IgD-negative memory B cell (primary cell): ENCODE measurements around the gene STK32C. TPM values are rescaled to one million over a fixed set of nuclear protein-coding genes. Genes with fewer than 3 reads are reported as not detected.

Experiments used
- H3K27ac Mint-ChIP-seq, 3 donors: one replicate each; pipeline ENCODE4 v1.8.0; 2020 to 2022; ENCODE audit warnings: mild to moderate bottlenecking in 3 of 3, mixed read lengths in 3 of 3, moderate library complexity in 1 of 3
- H3K27me3 Mint-ChIP-seq: one replicate; pipeline ENCODE4 v1.8.0; 2021; ENCODE audit warnings: mixed read lengths
- H3K36me3 Mint-ChIP-seq: one replicate; pipeline ENCODE4 v1.8.0; 2020; ENCODE audit warnings: mild to moderate bottlenecking, mixed read lengths
- H3K4me1 Mint-ChIP-seq, 3 donors: one replicate each; pipeline ENCODE4 v1.8.0; 2020 to 2022; ENCODE audit warnings: mixed read lengths in 3 of 3, mild to moderate bottlenecking in 1 of 3
- H3K4me3 Mint-ChIP-seq, 4 donors: one replicate each; pipeline ENCODE4 v1.8.0; 2020 to 2022; ENCODE audit warnings: mild to moderate bottlenecking in 4 of 4, mixed read lengths in 4 of 4, moderate library complexity in 3 of 4
- H3K9me3 Mint-ChIP-seq, 3 donors: one replicate each; pipeline ENCODE4 v1.8.0; 2020 to 2021; ENCODE audit warnings: mixed read lengths in 3 of 3, mild to moderate bottlenecking in 1 of 3
- polyA plus RNA-seq: library from polyadenylated mRNA; unstranded; fragments of 300-500 nt; fragmentation: Illumina TruSeq; gene quantifications from one replicate; pipeline ENCODE4 v1.2.3, GENCODE V29; 2021

The STK32C gene
- polyA plus RNA-seq, 1 donor from 2014 or later, result 4.0 TPM

DNA sequence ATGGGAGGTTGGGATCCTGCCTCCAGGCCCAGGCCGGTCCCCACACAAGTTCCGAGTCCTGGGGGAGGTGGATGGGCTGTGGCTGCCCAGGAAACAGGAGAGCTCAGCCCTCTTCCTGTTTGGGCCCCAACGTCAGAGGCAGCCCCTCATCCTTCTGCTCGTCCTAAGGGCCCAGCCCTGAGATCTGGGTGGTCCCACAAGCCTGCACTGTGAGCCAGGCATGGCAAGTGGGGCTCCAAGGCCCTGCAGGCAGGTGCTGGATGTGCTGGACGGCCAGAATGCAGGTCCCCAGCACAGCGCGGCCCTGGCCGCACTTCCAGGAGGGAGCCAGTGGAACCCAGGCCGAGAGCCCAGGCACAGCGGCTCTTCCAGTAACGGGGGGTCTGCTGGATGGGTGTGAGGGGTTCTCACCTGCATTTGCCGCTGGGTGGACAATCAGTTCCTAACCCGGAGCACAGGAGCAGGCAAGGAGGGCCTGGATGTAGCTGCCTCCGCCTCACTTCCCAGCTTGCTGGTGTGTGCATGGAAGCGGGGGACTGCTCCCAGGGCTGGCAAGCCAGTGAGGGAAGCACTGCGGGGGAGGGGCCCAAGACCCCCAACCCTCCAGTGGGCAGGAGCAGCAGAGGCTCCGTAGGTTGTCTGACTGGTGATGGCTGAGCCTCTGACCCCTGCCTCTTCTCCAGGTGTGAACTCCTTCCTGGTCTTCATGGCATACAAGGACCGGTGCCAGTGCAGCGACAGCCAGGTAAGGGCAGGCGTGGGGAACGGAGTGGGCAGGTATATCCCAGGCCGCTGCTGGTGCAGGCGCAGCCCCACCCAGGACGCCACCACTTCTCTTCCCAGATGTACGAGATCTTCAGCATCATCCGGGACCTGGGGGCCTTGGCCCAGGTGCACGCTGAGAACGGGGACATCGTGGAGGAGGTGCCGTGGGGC is 111.3 kb downstream of the STK32C start:
- peaks cover 4% of the 10 kb centered on the region for H3K27me3 Mint-ChIP-seq
- no peaks in the 10 kb centered on the region for H3K4me1 Mint-ChIP-seq
- no peaks in the 10 kb centered on the region for H3K36me3 Mint-ChIP-seq
- no peak overlapping the region for H3K27ac Mint-ChIP-seq
- H3K4me3 Mint-ChIP-seq, result no peak overlapping the region
- H3K9me3 Mint-ChIP-seq, result no peaks in the 10 kb centered on the region

DNA sequence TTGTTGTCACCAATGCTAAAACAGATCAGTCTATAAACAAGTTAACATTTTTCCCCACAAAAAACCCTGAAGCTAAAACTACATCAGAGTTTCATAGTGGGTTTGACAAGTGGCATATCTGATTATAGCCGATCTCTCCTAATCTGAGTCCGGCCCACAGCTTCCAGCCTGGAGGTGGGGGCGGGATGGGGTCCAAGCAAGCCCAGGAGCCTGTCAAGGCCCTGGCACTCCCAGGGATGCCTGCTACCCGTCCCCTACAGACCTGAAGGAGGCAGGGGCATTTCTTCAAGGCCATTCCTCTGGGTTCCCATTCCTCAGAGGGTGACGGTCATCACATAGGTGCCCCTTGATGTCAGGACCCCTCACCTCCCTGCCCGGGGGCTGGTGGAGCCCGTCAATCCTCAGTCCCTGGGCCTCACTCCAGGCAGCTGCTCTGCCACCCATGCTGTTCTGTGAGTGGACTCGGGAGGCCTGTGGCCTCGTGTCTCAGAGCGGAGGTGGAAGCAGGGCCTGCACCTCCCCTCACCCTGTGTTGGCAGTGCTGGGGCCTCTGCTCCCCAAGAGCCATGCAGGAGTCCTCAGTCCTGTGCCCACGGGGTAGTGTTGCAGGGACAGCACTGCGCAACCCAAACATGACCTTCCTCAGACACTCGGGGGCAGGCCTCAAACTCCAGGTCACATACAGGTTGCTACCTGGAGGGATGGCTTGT is 112.2 kb downstream of the STK32C start:
- Mint-ChIP-seq H3K9me3 (no peaks in the 10 kb centered on the region), H3K27me3 (peaks cover 4% of the 10 kb centered on the region), H3K4me3 (no peak overlapping the region), H3K4me1 (no peaks in the 10 kb centered on the region), H3K27ac (no peak overlapping the region), H3K36me3 (no peaks in the 10 kb centered on the region)

DNA sequence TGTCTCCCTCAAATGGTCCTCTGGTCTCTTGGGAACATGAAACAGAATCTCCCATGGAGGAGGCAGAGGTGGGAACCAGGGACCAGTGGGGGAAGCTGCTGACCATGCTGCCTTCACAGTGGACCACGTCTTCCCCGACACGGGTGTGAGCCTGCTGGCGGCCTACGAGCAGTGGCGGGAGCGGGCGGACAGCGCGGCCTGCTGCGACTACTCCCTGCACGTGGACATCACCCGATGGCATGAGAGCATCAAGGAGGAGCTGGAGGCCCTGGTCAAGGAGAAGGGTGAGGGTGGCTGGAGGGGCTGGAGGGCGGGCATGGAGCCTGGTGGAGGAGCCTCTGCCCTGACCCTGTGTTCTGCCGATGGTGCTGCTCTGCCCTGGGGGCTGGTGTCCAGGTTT is 113.0 kb downstream of the STK32C start:
- no peaks in the 10 kb centered on the region for H3K9me3 Mint-ChIP-seq
- no peak overlapping the region for H3K27ac Mint-ChIP-seq
- H3K4me1 Mint-ChIP-seq, result no peaks in the 10 kb centered on the region
- H3K27me3 Mint-ChIP-seq, result peaks cover 8% of the 10 kb centered on the region
- no peak overlapping the region for H3K4me3 Mint-ChIP-seq
- no peaks in the 10 kb centered on the region for H3K36me3 Mint-ChIP-seq

DNA sequence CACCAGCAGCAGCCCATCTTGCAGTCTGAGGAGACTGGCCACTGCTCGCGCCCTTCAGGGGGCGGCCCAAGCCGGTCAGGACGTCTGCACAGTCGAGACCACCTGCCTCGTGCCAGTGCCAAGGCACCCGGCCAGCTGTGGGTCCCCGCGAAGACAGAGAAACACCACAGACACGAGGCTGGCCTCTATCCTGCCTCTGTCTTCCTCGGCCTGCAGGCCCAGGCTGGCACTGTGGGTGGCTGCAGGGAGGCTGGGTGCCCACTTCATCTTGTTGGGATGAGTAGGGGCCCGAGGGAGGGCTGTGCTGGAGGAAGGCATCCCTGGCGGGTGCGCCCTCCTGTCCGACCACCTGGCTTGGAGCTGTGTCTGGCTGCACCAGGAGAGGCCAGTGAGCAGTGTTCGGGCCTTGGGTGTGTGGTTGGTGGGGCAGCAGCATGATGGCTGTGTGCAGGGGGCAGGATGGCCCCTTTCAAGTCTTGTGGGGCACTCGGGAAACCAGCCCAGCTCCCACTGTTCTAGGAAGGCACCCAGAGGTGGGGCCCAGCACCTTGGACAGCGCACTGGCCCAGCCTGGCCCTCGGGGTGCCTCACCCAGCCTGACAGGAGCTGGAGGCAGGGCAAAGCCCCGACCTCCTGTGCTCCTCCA is 113.7 kb downstream of the STK32C start:
- Mint-ChIP-seq H3K4me1 (no peaks in the 10 kb centered on the region), H3K4me3 (no peak overlapping the region)

DNA sequence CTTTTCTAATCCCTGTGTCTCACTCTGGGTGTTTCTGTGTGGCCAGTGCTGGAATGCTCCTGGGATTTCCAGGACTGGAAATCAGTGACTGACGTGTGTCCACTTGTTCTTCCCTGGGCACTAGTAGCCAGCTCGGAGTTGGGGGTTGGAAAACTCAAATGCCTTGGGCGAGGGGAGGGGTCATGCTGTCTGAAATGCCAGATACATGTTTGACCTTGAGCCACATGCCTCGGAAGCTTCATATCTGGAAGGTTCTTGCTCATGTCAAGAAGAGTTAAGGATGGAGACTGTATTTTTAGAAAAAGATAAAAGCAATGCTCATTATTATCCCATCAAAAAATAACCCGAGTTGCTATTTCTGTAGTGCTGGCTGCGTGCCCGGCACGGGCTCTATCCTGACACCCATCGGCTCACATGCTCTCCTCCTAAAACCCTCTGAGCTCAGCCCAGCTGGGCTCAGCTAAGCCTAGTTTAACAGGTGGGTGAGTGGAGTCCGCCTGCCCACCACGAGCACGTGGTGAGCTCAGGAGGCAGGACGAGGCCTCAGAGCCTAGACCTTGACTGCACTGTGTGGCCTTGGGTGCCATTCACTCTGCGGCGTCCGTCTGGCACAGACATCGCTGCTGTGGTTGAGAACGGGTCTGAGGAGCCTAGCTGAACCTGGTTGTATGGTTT is 114.6 kb downstream of the STK32C start:
- Mint-ChIP-seq H3K4me1 (no peaks in the 10 kb centered on the region), H3K9me3 (peaks cover 0 to 2% (median 0%) of the 10 kb centered on the region in 3 donors), H3K27me3 (peaks cover 23% of the 10 kb centered on the region), H3K27ac (no peak overlapping the region), H3K36me3 (no peaks in the 10 kb centered on the region), H3K4me3 (no peak overlapping the region)

More for the DNA sequence above, 113.7 kb downstream of the STK32C start:
- peaks cover 0 to 2% (median 0%) of the 10 kb centered on the region in 3 donors for H3K9me3 Mint-ChIP-seq
- H3K36me3 Mint-ChIP-seq, result no peaks in the 10 kb centered on the region
- peaks cover 15% of the 10 kb centered on the region for H3K27me3 Mint-ChIP-seq
- no peak overlapping the region for H3K27ac Mint-ChIP-seq

DNA sequence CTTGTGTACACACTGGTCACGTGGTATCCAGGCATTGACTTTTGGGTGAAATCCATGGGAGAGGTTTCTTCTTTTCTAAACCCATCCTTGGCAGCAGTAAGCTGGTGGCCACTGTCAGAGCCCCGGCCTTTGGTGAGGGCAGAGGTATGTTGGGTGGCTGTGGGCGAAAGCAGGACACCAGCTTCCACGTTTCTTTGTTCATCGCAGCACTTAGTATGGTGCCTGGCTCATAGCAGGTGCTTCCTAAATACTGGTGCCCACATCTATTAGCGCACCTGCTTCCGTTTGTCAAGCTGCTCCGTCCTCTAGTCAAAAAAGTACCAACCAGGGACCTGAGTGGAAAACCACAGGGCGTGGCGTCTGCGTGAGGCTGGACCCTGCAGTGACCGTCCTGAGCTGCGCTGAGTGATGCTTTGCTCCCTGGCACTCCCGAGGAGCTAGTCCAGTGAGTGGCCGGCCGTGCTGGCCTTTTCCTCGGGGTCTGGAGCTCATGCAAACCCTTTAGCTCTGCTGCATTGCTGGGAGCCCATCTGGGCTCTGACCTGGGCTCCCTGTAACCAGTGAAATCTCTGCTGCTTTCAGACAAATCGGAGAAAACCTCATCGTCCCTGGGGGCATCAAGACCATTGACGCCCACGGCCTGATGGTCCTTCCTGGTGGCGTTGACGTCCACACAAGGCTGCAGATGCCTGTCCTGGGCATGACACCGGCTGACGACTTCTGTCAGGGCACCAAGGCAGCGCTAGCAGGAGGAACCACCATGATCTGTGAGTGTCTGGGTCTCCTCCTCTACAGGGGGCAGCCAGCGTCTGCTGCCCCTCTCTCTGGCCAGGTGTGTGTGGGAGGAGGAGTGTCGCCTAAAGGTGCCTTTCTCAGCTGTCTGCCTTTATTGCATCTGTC is 115.4 kb downstream of the STK32C start:
- Mint-ChIP-seq H3K4me1 (no peaks in the 10 kb centered on the region), H3K36me3 (no peaks in the 10 kb centered on the region), H3K27ac (no peak overlapping the region), H3K9me3 (peaks cover 0 to 2% (median 0%) of the 10 kb centered on the region in 3 donors), H3K4me3 (no peak overlapping the region), H3K27me3 (peaks cover 28% of the 10 kb centered on the region)

DNA sequence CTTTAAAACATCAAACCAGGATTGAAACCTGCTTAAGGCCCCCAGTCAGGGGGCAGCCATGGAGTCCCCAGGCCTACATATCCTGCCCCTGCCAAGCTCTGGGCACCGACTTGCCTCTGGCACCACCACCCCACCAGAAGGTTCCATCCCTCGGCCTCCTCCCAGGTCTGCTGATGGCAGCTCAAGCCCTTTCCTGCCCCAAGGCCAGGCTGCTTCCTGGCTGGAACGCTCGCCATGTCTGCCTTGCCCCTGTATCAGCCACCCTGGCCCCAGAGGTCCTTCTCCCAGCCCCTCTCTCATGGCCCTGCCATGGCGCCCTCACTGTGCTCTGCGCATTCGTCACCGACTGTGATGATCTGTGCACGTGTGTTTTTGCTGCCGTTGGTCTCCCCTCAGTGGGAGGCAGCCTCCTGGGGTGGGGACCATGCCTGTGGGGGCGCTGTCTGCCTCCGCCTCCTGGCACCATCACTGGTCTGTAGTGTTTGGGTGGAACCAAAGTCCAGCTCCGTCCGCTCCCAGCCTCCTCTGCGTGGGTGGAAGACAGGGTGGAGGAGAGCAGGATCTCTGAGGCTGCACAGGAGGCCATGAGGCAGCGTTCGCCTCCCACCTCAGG is 117.8 kb downstream of the STK32C start:
- Mint-ChIP-seq H3K4me3 (no peak overlapping the region), H3K4me1 (no peaks in the 10 kb centered on the region), H3K27me3 (peaks cover 35% of the 10 kb centered on the region), H3K36me3 (peaks cover under 1% of the 10 kb centered on the region), H3K9me3 (peaks cover 0 to 2% (median 0%) of the 10 kb centered on the region in 3 donors), H3K27ac (no peak overlapping the region)

DNA sequence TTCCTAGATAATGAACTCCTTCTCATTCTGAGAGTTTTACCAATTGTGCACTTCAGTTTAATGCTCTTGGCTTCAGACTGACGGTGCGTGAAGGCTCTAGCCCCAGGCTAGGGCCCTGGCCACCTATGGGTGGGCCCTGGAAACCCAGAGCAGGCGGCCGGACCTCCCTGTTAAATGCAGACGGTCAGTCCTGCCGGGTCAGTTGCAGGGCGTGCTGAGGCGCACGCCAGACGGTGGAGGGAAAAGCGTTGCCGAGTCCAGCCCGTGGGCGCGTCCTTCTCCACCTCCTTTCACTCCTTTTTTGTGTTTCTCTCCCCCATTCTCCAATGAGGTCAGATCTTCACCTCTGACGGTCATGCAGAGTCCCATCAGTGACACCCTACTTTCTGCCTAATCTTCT is 118.7 kb downstream of the STK32C start:
- peak overlapping the region in 1 of 4 donors; percentile 44 for H3K4me3 Mint-ChIP-seq
- H3K4me1 Mint-ChIP-seq, result peaks cover 0 to 2% (median 0%) of the 10 kb centered on the region in 3 donors
- no peak overlapping the region for H3K27ac Mint-ChIP-seq
- peaks cover 0 to 2% (median 0%) of the 10 kb centered on the region in 3 donors for H3K9me3 Mint-ChIP-seq
- peaks cover 1% of the 10 kb centered on the region for H3K36me3 Mint-ChIP-seq
- H3K27me3 Mint-ChIP-seq, result peaks cover 40% of the 10 kb centered on the region

DNA sequence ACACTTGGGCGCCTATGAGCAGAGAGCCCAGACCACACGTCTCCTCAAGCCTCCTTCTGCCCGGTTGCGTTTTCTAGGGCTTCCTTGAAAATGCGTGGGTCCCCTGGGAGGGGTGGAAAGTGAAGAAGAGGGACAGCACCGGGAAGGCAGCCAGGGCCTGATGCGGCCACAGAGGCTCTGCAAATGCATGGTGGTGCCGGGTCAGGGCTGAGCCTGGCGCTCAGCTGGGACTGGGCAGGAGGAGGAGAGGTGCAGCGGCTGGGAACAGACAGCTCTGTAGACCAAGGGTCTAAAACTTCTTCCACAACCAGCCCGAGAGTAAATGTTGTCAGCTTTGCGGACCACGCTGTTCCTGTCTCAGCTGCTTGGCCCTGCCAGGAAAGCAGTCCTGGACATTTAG is 119.4 kb downstream of the STK32C start:
- peaks cover 0 to 4% (median 0%) of the 10 kb centered on the region in 3 donors for H3K4me1 Mint-ChIP-seq
- peaks cover 1% of the 10 kb centered on the region for H3K36me3 Mint-ChIP-seq
- peak overlapping the region in 2 of 4 donors; percentile 35 to 66 for H3K4me3 Mint-ChIP-seq
- H3K9me3 Mint-ChIP-seq, result peaks cover 0 to 2% (median 0%) of the 10 kb centered on the region in 3 donors
- peak overlapping the region in 1 of 3 donors; percentile 71 for H3K27ac Mint-ChIP-seq
- peaks cover 39% of the 10 kb centered on the region for H3K27me3 Mint-ChIP-seq

DNA sequence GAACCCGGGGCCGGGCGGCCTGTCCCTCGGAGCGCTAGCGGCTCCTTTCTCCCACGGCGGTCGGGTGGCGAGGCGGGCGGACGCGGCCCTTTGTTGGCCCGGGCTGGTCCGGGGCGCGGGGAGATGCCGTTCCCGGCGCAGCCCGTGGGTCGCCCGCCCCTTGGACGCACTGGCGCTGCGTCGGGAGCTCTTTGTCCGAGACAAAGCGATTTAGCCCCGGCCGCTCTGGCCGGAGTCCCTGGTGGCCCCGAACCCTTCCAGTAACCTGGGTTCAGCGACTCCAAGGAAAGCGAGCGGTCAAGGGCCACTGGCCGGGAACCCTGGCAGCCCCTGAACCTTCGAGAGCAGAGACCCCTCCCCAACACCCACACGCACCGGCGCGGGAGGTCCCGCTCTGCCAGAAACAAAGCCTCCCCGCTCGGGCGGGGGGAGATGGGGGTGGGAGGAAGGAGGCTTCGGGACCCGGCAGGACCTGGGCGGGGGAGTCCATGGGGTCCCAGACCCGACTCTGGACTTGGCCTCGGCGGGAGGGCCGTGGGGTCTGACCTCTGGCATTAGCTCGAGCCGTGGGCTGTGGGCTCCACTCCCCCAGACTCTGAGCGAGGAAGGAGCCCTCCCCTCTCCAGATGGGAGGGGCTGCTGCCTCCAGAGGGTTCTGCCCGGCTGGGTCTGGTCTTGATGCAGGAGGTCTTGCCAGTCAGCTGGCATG is 120.2 kb downstream of the STK32C start:
- H3K4me3 Mint-ChIP-seq, result peak overlapping the region in 1 of 4 donors; percentile 66
- H3K36me3 Mint-ChIP-seq, result peaks cover 1% of the 10 kb centered on the region
- peaks cover 0 to 2% (median 0%) of the 10 kb centered on the region in 3 donors for H3K9me3 Mint-ChIP-seq
- H3K4me1 Mint-ChIP-seq, result peaks cover 0 to 4% (median 0%) of the 10 kb centered on the region in 3 donors
- H3K27me3 Mint-ChIP-seq, result peaks cover 40% of the 10 kb centered on the region
- peak overlapping the region in 1 of 3 donors; percentile 71 for H3K27ac Mint-ChIP-seq

DNA sequence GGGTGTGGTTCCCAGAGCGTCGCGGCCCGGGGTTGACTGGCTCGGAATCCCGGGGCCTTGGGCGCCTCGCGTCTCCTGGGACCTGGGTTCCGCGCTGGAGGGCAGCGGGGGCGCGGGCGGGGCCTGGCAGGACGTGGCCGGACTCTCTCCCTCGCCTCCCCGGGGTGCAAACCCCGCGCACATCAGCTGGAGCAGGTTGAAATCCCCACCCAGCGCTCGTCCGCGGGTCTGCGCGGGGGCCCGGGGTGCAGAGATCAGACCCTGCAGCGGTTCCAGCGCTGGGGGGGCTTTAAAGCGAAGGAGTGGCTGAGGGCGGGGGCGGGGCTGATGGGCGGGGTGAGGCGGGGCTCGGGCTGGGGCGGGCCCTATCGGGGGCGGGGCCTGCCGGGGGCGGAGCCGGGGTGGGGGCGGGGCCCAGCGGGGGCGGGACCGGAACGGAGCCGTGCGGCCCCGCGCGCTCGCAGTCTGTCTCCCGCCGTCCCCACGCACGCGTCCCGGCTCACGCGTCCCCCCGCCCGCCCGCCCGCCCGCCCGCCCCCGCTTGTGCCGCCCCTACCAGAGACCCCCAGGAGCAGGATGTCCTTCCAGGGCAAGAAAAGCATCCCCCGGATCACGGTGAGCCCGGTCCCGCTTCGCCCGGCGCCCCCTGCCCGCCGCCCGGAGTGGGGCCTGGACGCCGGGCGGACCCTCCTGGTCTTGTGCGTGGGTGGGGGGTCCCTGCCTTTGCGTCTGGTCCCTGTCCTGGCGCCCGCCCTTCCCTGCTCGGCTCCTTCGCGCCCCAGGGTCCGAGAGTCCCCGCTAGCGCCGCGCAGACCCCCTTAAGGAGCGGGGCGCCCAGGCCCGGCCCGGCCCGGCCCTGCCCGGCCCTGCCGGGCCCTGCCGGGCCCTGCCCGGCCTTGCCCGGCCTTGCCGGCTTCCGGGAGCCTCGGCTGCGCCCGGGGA is 121.0 kb downstream of the STK32C start, which contains the start of gene DPYSL4:
TSS of gene DPYSL4 (plus strand) at position 461 of the 942 bp plus-strand sequence. CDS start at position 577, 116 bp downstream.
- H3K4me3 Mint-ChIP-seq, result no peak within 1 kb of the TSS
- peaks cover 0 to 2% (median 0%) of the 10 kb centered on the region in 3 donors for H3K9me3 Mint-ChIP-seq
- peaks cover 45% of the 10 kb centered on the region for H3K27me3 Mint-ChIP-seq
- H3K27ac Mint-ChIP-seq, result peak within 1 kb of the TSS in 1 of 3 donors; percentile 71
- H3K36me3 Mint-ChIP-seq, result peaks cover 1% of the 10 kb centered on the region
- H3K4me1 Mint-ChIP-seq, result peaks cover 0 to 4% (median 0%) of the 10 kb centered on the region in 3 donors
